PFSK-1 (cell line): ENCODE data around the gene IZUMO1.

ENCODE experiments used
- FOXP2 ChIP-seq: optimal IDR thresholded peaks from 2 replicates; pipeline ENCODE3; 2011; ENCODE audit warnings: borderline replicate concordance, control low read depth, inconsistent platforms; ENCODE audit not compliant: insufficient read depth; ENCODE audit errors: extremely low read length, extremely low read depth
- POLR2AphosphoS5 ChIP-seq: IDR thresholded peaks from 2 replicates; pipeline ENCODE4 v1.6.1; 2012; ENCODE audit warnings: low read depth, mild to moderate bottlenecking, control low read depth, low read length, moderate library complexity
- SIN3A ChIP-seq: IDR thresholded peaks from 2 replicates; pipeline ENCODE4 v1.6.1; 2012; ENCODE audit warnings: mild to moderate bottlenecking, low read length, moderate library complexity, borderline replicate concordance; ENCODE audit not compliant: insufficient read depth
- TAF1 ChIP-seq: IDR thresholded peaks from 2 replicates; pipeline ENCODE4 v1.6.1; 2012; ENCODE audit warnings: low read length, control low read depth, borderline replicate concordance; ENCODE audit not compliant: insufficient read depth
- TF ChIP-seq, protein P1 (sequence below), 2 experiments: IDR thresholded peaks; 2 replicates each; pipeline versions ENCODE4 v1.6.1 to v1.8.0; 2011 to 2012; ENCODE audit warnings: low read depth in 2 of 2, low read length in 2 of 2, control low read depth in 1 of 2, inconsistent platforms in 1 of 2, mild to moderate bottlenecking in 1 of 2, moderate library complexity in 1 of 2; ENCODE audit not compliant: insufficient read depth in 1 of 2

The IZUMO1 gene

GRCh38 chr19:48719263-48720171 is 27.2 kb downstream of the IZUMO1 start, which contains the start of gene MAMSTR:
TSS of gene MAMSTR (minus strand) at chr19:48719725. CDS start at chr19:48719031, 694 bp downstream.
- no peak for TF ChIP-seq POLR2AphosphoS5
- TF ChIP-seq SIN3A, result no peak
- no peak for TF ChIP-seq FOXP2

- TF ChIP-seq, protein P1, sequence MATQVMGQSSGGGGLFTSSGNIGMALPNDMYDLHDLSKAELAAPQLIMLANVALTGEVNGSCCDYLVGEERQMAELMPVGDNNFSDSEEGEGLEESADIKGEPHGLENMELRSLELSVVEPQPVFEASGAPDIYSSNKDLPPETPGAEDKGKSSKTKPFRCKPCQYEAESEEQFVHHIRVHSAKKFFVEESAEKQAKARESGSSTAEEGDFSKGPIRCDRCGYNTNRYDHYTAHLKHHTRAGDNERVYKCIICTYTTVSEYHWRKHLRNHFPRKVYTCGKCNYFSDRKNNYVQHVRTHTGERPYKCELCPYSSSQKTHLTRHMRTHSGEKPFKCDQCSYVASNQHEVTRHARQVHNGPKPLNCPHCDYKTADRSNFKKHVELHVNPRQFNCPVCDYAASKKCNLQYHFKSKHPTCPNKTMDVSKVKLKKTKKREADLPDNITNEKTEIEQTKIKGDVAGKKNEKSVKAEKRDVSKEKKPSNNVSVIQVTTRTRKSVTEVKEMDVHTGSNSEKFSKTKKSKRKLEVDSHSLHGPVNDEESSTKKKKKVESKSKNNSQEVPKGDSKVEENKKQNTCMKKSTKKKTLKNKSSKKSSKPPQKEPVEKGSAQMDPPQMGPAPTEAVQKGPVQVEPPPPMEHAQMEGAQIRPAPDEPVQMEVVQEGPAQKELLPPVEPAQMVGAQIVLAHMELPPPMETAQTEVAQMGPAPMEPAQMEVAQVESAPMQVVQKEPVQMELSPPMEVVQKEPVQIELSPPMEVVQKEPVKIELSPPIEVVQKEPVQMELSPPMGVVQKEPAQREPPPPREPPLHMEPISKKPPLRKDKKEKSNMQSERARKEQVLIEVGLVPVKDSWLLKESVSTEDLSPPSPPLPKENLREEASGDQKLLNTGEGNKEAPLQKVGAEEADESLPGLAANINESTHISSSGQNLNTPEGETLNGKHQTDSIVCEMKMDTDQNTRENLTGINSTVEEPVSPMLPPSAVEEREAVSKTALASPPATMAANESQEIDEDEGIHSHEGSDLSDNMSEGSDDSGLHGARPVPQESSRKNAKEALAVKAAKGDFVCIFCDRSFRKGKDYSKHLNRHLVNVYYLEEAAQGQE (IDR thresholded peaks at IDR 0.05; ENCODE audit: insufficient read depth in 1 of 2, low read depth in 2 of 2, low read length in 2 of 2), result no peak
- no peak for TF ChIP-seq TAF1
- TF ChIP-seq POLR2AphosphoS5, result no peak
- TF ChIP-seq FOXP2, result no peak
- TF ChIP-seq SIN3A, result no peak
Observed at GRCh38 chr19:48718711-48719231, 27.9 kb downstream of the IZUMO1 start.

DNA sequence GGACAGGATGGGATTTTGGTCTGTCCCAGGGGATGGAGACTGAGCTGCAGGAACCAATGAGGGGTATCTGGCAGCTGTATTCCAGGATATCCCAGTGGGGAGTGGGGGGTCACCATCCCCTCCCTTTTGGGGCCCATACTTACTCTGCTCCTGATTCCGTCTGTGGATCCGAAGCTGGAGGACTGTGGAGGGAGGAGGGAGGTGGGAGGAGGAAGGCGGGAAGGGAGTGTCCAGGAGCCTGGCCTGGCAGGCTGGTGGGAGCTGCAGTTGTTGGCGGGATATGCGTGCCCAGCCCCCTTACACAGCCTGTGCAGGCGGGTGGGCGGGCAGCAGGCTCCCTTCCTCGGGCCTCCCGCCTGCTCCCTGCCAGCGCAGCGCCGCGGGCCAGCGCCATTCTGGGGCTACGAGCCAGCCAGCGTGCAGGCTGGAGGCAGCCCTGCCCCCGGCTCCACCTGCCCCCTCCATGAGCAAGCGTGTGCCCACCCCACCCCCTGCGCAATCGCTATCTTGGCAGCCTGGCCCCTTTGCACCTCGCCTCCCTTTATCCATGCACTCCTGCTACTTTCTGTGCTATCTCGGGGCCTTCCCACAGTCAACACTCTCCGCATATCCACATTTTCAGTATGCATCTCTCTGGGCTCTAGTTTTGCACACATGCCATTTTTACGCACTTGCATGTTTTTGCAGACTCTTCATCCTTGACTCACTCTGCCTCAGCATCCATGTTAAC is 30.0 kb downstream of the IZUMO1 start:
- peak; percentile 83 for TF ChIP-seq POLR2AphosphoS5
- peak; percentile 46; the same call in 1 of the 2 replicates for TF ChIP-seq SIN3A
- TF ChIP-seq TAF1, result no peak
- TF ChIP-seq FOXP2, result peak; percentile 33
- TF ChIP-seq, protein P1 (IDR thresholded peaks at IDR 0.05; ENCODE audit: insufficient read depth in 1 of 2, low read depth in 2 of 2, low read length in 2 of 2), result no peak

DNA sequence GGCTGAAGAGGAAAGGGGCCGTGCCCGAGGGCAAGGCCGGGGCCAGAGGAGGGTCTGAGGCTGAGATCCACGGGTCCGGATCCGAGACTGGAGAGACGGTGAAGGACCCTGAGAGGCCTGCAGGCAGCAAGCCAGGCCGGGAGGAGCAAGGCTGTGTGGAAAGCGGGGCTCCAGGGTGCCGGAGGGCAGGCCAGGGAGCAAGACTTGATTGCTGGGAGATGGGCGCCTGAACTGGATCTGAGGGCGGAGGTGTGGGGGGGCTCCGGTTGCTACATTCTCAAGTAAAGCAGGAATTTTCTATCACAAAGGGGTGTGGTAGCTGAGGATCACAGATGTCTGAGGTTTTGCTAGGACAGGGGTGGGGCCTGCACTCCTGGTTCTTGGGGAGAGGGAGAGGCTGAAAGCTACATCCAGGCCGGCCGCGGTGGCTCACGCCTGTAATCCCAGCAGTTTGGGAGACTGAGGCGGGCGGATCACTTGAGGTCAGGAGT is 31.0 kb downstream of the IZUMO1 start:
- TF ChIP-seq, protein P1 (IDR thresholded peaks at IDR 0.05; ENCODE audit: insufficient read depth in 1 of 2, low read depth in 2 of 2, low read length in 2 of 2), result no peak
- TF ChIP-seq FOXP2 (no peak), SIN3A (no peak), POLR2AphosphoS5 (no peak), TAF1 (no peak)
